ENCODE results near the gene ROPN1L. TPM values are rescaled to one million over a fixed set of nuclear protein-coding genes. Genes with fewer than 3 reads are reported as not detected.
"Not testable (repeated sequence)": the region's sequence is repeated elsewhere in the genome, so short reads cannot be mapped to it uniquely, and the experiment has no call there.

ROPN1L gene
- polyA plus RNA-seq, 3 donors from 2014 or later, result 4.3 to 9.1 (median 5.8) TPM

DNA sequence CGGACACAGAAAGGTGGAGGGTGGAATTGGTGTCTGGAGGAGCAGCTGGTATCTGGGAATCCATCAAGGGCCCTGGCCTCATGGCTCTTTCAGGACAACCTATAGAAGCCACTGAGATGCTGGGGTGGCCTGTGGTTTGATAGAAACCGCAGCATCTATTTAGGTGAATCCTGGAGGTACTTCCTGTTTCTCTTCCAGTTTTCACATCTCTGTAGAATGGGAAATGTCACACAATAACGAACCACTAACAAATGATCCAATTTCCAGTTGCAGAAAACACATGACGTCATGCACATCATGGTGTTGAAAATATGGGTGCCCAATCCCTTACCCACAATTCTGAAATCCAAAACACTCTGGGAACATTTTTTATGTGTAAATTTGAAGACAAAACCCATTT, 52.2 kb downstream of the ROPN1L start:
- DNase-seq, result no peak
- H3K27ac Mint-ChIP-seq, result no peak overlapping the region
- peaks cover 0 to 4% (median 0%) of the 10 kb centered on the region in 3 donors for H3K36me3 Mint-ChIP-seq
- H3K4me3 Mint-ChIP-seq, result no peak overlapping the region
- peaks cover 0 to 13% (median 3%) of the 10 kb centered on the region in 6 donors for H3K9me3 Mint-ChIP-seq
- no peaks in the 10 kb centered on the region for H3K27me3 Mint-ChIP-seq (ENCODE audit: low read depth in 3 of 3)
- peaks cover 24 to 35% of the 10 kb centered on the region in 2 donors for H3K4me1 Mint-ChIP-seq

DNA sequence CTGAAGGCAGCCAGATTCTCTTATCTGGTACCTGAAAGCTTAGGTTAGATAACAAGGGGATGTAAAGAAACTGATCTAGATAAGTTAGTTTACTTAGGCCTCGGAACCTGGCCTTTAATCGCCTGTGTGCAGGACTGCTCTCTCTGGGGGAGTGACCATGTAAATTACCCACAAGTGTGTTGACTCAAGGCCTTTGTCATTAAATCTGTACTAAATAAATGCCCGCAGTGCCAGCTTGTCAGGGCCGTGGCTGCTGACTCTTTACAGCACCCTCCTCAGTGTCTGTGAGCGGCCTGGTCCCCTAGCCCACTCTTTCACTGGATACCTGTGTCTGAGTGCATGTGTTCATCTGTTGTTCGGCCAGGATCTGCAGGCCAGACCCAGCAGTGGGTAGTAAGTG, 52.8 kb downstream of the ROPN1L start:
- Mint-ChIP-seq H3K4me1 (peaks cover 18 to 31% of the 10 kb centered on the region in 2 donors), H3K27ac (peak overlapping the region in 1 of 6 donors; percentile 61), H3K9me3 (peaks cover 0 to 13% (median 3%) of the 10 kb centered on the region in 6 donors)
- H3K4me3 Mint-ChIP-seq; H3K27me3 Mint-ChIP-seq (ENCODE audit: low read depth in 3 of 3); DNase-seq; H3K36me3 Mint-ChIP-seq: not testable (repeated sequence)

DNA sequence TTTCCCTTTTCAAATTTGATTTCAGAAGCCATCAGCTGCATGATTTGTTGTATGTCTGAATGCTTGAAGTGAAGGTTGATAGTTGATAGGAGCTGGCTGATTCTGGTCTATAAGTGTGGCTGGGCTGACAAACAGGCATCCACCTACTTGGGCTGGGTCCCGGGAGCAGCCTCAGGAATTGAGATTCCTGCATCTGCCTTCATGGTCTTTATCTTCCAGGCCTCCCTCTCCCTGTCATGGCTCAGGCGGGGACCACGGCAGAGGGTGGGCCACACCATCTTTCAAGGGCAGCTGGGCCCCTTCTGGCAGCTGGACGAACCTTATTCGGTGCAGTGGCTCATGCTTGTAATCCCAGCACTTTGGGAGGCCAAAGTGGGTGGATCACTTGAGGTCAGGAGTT, 55.9 kb downstream of the ROPN1L start:
- H3K36me3 Mint-ChIP-seq, result peaks cover 0 to 4% (median 0%) of the 10 kb centered on the region in 3 donors
- peak overlapping the region in 1 of 6 donors; percentile 40 for H3K27ac Mint-ChIP-seq
- no peak for DNase-seq
- H3K9me3 Mint-ChIP-seq, result peaks cover 0 to 13% (median 2%) of the 10 kb centered on the region in 6 donors
- peaks cover 0 to 6% of the 10 kb centered on the region in 2 donors for H3K4me1 Mint-ChIP-seq
- H3K4me3 Mint-ChIP-seq, result no peak overlapping the region
- H3K27me3 Mint-ChIP-seq (ENCODE audit: low read depth in 3 of 3), result no peaks in the 10 kb centered on the region

DNA sequence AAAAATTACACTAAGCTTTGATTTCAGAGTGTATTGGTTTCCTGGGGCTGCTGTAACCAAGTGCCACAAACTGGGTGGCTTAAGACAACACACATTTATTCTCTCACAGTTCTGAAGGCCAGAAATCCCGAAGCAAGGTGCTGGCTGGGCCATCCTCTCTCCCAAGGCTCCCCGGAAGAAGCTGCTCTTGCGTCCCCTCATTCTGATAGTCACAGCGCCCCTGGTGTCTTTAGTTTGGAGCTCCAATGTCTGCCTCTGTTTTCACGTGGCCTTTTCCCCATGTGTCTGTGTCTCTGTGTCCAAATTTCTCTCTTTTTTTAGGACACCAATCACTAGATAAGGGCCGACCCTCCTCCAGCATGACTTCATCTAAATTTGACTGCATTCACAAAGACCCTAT, 56.7 kb downstream of the ROPN1L start:
- Mint-ChIP-seq H3K9me3 (peaks cover 0 to 13% (median 2%) of the 10 kb centered on the region in 6 donors), H3K36me3 (peaks cover 0 to 4% (median 0%) of the 10 kb centered on the region in 3 donors), H3K4me3 (no peak overlapping the region), H3K27me3 (ENCODE audit: low read depth in 3 of 3) (no peaks in the 10 kb centered on the region), H3K27ac (no peak overlapping the region), H3K4me1 (peaks cover 0 to 1% of the 10 kb centered on the region in 2 donors)
- DNase-seq, result no peak

DNA sequence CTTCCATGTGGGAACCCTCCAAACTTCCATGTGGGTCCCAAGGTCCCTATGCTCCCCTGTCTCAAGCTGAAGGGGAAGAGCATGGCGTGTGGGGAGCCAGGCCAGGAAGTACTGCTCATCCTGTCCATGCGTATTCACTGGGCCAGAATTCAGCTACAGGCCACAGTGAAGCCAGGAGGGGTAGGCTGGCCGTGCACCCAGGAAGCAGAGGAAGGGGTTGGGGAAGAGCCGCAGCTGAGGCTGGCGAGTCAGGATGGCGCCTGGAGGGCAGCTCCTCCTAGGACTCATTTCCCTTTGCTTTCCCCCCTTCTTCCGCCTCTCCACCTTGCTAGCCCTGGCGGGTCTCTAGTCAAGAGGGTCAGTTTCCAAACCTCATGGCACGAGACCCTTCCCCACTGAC, 57.4 kb downstream of the ROPN1L start:
- peaks cover 0 to 2% (median 0%) of the 10 kb centered on the region in 3 donors for H3K27me3 Mint-ChIP-seq (ENCODE audit: low read depth in 3 of 3)
- no peak for DNase-seq
- H3K36me3 Mint-ChIP-seq, result peaks cover 0 to 3% (median 0%) of the 10 kb centered on the region in 3 donors
- no peak overlapping the region for H3K4me3 Mint-ChIP-seq
- peaks cover 0 to 11% (median 2%) of the 10 kb centered on the region in 6 donors for H3K9me3 Mint-ChIP-seq
- no peak overlapping the region for H3K27ac Mint-ChIP-seq
- no peaks in the 10 kb centered on the region for H3K4me1 Mint-ChIP-seq

DNA sequence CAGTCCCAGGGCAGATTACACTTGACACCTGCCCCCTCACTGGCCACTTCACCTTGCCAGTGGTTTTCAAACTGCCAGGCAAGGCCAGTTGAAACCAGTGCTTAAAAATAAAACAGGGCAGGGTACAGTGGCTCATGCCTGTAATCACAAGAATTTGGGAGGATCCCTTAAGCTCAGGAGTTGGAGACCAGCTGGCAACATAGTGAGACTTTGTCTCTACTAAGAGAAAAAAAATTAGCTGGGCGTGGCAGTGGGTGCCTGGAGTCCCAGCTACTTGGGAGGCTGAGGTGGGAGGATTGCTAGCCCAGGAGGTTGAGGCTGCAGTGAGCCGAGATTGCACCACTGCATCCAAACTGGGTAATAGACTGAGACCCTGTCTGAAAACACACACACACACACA, 58.1 kb downstream of the ROPN1L start:
- Mint-ChIP-seq H3K27ac (peak overlapping the region in 1 of 6 donors; percentile 46), H3K36me3 (no peaks in the 10 kb centered on the region), H3K4me3 (no peak overlapping the region), H3K27me3 (ENCODE audit: low read depth in 3 of 3) (peaks cover 0 to 2% (median 0%) of the 10 kb centered on the region in 3 donors), H3K4me1 (no peaks in the 10 kb centered on the region), H3K9me3 (peaks cover 0 to 4% (median 0%) of the 10 kb centered on the region in 6 donors)
- DNase-seq, result no peak

DNA sequence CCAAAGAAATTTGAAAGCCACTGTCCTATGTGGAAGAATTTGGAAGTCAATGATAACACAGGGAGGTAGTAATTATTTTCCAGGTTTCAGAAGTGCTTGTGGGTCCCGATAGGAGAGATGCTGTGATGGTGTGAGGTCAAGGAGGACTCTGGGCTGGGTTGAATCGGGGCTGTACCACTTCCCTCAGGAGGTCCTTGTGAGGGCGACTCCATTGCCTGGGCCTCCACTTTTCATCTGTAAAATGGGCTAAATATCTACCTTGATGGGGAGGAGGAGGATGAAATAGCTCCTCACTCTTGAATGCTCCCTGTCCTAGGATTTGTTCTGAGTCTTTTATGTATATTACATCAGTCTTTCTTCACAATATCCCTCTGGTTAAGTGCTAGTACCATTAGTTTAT, 59.0 kb downstream of the ROPN1L start:
- peaks cover 0 to 2% (median 0%) of the 10 kb centered on the region in 3 donors for H3K27me3 Mint-ChIP-seq (ENCODE audit: low read depth in 3 of 3)
- H3K27ac Mint-ChIP-seq, result no peak overlapping the region
- DNase-seq, result no peak

DNA sequence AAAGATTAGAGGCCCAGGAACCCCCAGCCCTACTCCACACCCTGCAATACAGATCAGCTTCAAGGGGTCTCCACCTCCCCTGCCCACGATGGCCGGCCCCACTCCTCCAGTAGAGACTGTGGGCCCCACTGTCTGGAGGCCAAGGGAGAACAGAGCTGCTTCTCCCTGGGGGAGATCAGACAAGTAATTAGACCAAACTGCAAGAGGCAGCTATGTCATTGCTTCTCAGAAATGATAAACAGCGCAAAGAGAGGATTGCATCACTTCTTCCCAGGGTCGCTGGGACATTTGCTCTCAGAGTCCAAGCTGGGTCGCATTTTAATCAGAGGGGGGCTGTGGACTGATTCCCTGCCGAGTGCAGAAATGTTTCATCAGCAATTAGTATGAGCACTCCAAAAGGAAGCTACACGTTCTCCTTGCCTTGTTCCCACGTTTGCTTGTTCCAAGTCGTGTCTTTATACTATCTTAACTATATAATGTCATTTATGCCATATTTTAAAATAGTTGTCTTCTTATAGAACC, 59.9 kb downstream of the ROPN1L start:
- H3K4me3 Mint-ChIP-seq, result no peak overlapping the region
- H3K27ac Mint-ChIP-seq, result no peak overlapping the region
- H3K9me3 Mint-ChIP-seq, result no peaks in the 10 kb centered on the region
- DNase-seq, result no peak
- peaks cover 0 to 2% (median 0%) of the 10 kb centered on the region in 3 donors for H3K27me3 Mint-ChIP-seq (ENCODE audit: low read depth in 3 of 3)
- peaks cover 0 to 4% (median 0%) of the 10 kb centered on the region in 3 donors for H3K36me3 Mint-ChIP-seq
- no peaks in the 10 kb centered on the region for H3K4me1 Mint-ChIP-seq

More for the DNA sequence above, 59.0 kb downstream of the ROPN1L start:
- no peaks in the 10 kb centered on the region for H3K9me3 Mint-ChIP-seq
- H3K4me3 Mint-ChIP-seq, result no peak overlapping the region
- H3K4me1 Mint-ChIP-seq, result no peaks in the 10 kb centered on the region
- H3K36me3 Mint-ChIP-seq, result peaks cover 0 to 4% (median 0%) of the 10 kb centered on the region in 3 donors

DNA sequence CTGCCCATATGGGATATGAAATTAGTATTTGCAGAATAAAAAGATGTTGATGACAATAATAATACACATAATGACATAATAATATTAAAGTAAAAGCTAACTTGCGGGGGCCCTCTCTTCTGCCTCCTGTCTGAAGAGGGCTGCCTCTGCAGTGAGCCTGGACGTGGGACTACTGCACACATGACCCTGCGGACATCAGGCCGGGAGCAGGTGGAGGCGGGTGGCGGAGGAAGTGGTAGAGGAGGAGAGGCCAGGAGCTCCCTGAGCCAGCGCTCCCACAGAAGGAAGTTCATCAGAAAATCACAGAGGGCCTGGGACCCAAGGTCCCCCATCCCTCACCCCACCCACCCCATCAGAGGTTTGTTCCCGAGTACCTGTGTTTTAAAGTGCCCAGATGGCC, 60.5 kb downstream of the ROPN1L start:
- H3K4me3 Mint-ChIP-seq, result no peak overlapping the region
- H3K9me3 Mint-ChIP-seq, result no peaks in the 10 kb centered on the region
- no peak overlapping the region for H3K27ac Mint-ChIP-seq
- peaks cover 0 to 2% (median 0%) of the 10 kb centered on the region in 3 donors for H3K27me3 Mint-ChIP-seq (ENCODE audit: low read depth in 3 of 3)
- H3K36me3 Mint-ChIP-seq, result peaks cover 0 to 4% (median 0%) of the 10 kb centered on the region in 3 donors
- no peak for DNase-seq
- no peaks in the 10 kb centered on the region for H3K4me1 Mint-ChIP-seq

DNA sequence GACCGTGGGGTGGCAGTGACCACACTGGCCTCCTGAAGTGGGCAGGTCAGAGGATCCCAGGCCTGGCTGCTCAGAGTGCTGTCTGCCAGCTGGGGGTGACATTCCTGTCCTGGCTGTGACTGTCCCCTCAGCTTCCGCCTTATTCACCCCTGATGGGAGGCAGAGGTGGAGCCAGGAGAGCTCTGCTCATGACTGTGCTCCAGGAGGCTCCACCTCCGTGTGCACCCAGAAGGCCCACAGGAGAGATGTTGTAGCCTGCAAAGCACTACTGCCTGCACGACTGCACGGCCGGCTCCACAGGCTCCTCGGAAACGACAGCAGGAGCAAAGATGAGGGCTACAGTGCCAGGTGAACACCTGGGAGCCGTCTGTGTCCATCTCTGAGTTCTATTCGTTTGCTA, 60.9 kb downstream of the ROPN1L start:
- Mint-ChIP-seq H3K36me3 (peaks cover 0 to 4% (median 0%) of the 10 kb centered on the region in 3 donors), H3K4me3 (no peak overlapping the region), H3K27ac (no peak overlapping the region), H3K27me3 (ENCODE audit: low read depth in 3 of 3) (peaks cover 0 to 2% (median 0%) of the 10 kb centered on the region in 3 donors), H3K4me1 (no peaks in the 10 kb centered on the region), H3K9me3 (no peaks in the 10 kb centered on the region)
- DNase-seq, result no peak

DNA sequence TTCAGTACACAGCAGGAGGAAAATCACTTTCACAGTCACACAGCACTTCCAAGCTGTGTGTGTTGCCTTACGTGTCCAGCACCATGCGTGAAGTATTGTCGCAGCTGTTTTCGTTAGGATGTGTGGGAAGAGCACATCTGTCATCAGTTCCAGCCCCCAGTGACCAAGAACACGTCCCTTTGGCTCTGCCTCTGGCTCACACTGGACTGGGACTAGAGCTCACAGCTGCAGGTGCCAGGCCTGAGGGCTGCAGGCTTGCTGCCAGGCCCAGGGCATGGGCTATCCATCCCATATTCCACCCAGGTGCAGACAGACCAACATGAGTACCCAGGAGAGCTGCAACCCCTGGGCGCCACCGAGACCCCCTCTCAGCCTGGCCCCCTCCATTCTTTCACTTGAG, 61.6 kb downstream of the ROPN1L start:
- no peak overlapping the region for H3K4me3 Mint-ChIP-seq
- H3K27me3 Mint-ChIP-seq (ENCODE audit: low read depth in 3 of 3), result peaks cover 0 to 2% (median 0%) of the 10 kb centered on the region in 3 donors
- DNase-seq, result no peak
- no peaks in the 10 kb centered on the region for H3K9me3 Mint-ChIP-seq
- H3K4me1 Mint-ChIP-seq, result no peaks in the 10 kb centered on the region
- H3K27ac Mint-ChIP-seq, result no peak overlapping the region
- H3K36me3 Mint-ChIP-seq, result peaks cover 0 to 4% (median 0%) of the 10 kb centered on the region in 3 donors

DNA sequence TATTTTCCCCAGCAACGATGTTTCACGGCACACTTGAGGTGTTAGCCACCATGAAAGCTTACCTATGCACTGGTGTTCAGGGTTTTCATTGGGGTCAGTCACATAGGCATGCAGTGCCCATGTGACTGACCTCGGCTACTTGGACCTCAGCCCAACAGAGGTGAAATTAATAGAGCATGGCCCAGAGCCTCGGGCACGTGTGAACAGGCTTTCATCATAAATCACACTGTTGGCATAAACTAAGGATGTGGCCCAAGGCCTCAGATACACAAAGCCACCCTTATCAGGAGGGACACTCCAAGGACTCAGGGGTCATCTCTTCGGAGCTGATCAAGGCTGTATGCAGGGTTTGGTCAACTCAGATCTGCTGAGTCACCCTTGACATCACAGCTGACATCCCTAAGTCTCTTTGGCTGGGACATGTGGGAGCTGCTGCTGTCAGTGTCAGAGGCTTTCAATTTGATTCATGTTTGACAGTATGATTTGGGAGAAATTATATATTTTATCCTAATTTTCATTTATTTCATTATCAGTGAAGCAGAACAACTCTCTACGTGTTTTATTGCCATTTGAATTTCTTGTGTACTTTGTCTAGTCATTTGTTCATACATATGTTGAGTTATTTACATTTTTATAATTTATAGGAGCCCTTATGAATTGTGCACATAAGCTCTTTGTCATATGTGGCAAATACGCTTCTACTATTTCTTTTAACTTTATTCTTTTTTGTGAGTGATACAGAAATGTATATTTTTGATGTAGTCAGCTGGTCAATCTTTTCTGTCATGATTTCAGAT, 62.5 kb downstream of the ROPN1L start:
- no peak overlapping the region for H3K4me3 Mint-ChIP-seq
- H3K27me3 Mint-ChIP-seq (ENCODE audit: low read depth in 3 of 3), result peaks cover 0 to 2% (median 2%) of the 10 kb centered on the region in 3 donors
- H3K9me3 Mint-ChIP-seq, result no peaks in the 10 kb centered on the region
- H3K4me1 Mint-ChIP-seq, result no peaks in the 10 kb centered on the region
- H3K36me3 Mint-ChIP-seq, result peaks cover 0 to 4% (median 0%) of the 10 kb centered on the region in 3 donors
- no peak for DNase-seq
- H3K27ac Mint-ChIP-seq, result no peak overlapping the region

DNA sequence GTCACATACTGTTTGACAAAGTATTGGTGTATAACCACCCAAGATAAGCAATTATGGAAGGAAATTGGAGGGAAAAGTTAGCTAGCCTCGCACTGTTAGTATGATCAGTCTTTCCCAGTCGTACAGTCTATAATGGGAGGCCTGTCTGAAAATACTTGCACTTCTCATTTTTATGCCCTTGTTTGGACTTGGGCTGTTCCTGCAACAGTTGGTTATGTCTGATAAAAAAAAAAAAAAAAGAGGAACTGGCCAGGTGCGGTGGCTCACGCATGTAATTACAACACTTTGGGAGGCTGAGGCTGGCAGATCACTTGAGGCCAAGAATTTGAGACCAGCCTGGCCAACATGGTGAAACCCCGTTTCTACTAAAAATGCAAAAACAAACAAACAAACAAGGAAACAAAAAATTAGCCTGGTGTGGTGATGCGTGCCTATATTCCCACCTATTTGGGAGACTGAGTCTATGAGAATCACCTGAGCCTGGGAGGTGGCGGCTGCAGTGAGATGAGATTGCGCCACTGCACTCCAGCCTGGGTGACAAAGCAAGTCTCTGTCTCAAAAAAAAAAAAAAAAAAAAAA, 63.9 kb downstream of the ROPN1L start:
- H3K36me3 Mint-ChIP-seq, result peaks cover 0 to 4% (median 0%) of the 10 kb centered on the region in 3 donors
- no peak overlapping the region for H3K27ac Mint-ChIP-seq

DNA sequence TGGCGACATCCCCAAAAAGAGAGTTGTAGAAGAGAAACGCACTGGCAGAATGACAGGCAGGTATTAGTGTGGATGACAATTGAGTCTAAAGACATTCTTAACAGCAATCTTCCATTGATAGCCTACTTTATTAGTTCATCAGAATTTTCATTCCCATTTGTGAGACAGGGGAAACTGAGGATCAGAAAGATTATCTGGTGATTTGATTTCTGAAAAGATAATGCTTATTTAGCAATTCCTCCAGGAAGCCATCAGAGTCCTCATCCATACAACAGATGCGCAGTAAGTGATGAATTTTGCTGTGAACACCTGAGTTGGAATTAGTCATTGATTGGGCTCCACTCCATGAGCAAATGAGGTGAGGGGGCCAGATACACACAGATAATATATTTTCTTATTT, 64.9 kb downstream of the ROPN1L start:
- no peak overlapping the region for H3K4me3 Mint-ChIP-seq
- H3K4me1 Mint-ChIP-seq, result no peaks in the 10 kb centered on the region
- no peak for DNase-seq
- H3K27me3 Mint-ChIP-seq (ENCODE audit: low read depth in 3 of 3), result peaks cover 0 to 2% (median 2%) of the 10 kb centered on the region in 3 donors
- H3K27ac Mint-ChIP-seq, result no peak overlapping the region
- H3K9me3 Mint-ChIP-seq, result no peaks in the 10 kb centered on the region
- peaks cover 0 to 4% (median 0%) of the 10 kb centered on the region in 3 donors for H3K36me3 Mint-ChIP-seq

More for the DNA sequence above, 63.9 kb downstream of the ROPN1L start:
- no peaks in the 10 kb centered on the region for H3K9me3 Mint-ChIP-seq
- DNase-seq, result no peak
- no peaks in the 10 kb centered on the region for H3K4me1 Mint-ChIP-seq
- no peak overlapping the region for H3K4me3 Mint-ChIP-seq
- peaks cover 0 to 2% (median 2%) of the 10 kb centered on the region in 3 donors for H3K27me3 Mint-ChIP-seq (ENCODE audit: low read depth in 3 of 3)

Data from immature natural killer cell (primary cell).